Skin of body (tissue), 2 donors: ENCODE data around the gene DMGDH. TPM values are rescaled to one million over a fixed set of nuclear protein-coding genes. Genes with fewer than 3 reads are reported as not detected.
A peak's percentile ranks its signal among the peaks of the same experiment; 100 is the strongest.

Experiments used
- DNase-seq: peaks from one replicate; lab custom pipeline; 2025; lab: John Stamatoyannopoulos, UW
- total RNA-seq: library from RNA; depleted of rRNA; stranded (reverse); fragments of >200 nt; gene quantifications from one replicate; pipeline ENCODE4 v1.2.3, GENCODE V29; 2014

The DMGDH gene
- total RNA-seq, 1 donor from 2014 or later, result 3.3 TPM

GRCh38 chr5:78974601-78975000 is 94.9 kb downstream of the DMGDH start:
- no peak for DNase-seq

DNA sequence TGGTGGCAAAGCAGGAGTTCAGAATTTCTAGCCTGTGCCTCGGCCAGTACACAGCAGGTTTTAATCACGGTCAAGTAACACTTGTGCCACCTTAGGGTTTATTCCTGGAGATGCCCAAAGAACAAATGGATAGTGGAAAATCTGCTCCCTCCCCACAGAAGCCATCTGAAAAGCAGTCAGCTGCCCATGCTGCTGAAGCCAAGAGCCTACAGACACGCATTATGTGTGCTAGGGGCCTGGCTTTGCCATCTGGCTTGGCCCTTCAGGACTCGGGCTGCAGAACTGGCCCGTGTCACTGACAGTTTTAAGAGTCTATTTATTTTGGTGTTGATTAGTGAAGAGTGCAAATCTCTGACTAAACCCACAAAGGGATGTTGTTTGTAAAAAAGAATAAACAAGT is 95.5 kb downstream of the DMGDH start:
- no peak for DNase-seq

- DNase-seq, result peak; percentile 96
Measured at GRCh38 chr5:78972654-78973428, 96.6 kb downstream of the DMGDH start.

GRCh38 chr5:78971998-78972397 is 97.5 kb downstream of the DMGDH start:
- DNase-seq, result no peak

- DNase-seq, result no peak
Measured at GRCh38 chr5:78968781-78969180, 100.7 kb downstream of the DMGDH start.

GRCh38 chr5:78964889-78965288 is 104.6 kb downstream of the DMGDH start:
- peak; percentile 63 for DNase-seq

GRCh38 chr5:78961743-78962142 is 107.7 kb downstream of the DMGDH start:
- no peak for DNase-seq

- DNase-seq, result no peak
Measured at GRCh38 chr5:78959767-78960166, 109.7 kb downstream of the DMGDH start.

DNA sequence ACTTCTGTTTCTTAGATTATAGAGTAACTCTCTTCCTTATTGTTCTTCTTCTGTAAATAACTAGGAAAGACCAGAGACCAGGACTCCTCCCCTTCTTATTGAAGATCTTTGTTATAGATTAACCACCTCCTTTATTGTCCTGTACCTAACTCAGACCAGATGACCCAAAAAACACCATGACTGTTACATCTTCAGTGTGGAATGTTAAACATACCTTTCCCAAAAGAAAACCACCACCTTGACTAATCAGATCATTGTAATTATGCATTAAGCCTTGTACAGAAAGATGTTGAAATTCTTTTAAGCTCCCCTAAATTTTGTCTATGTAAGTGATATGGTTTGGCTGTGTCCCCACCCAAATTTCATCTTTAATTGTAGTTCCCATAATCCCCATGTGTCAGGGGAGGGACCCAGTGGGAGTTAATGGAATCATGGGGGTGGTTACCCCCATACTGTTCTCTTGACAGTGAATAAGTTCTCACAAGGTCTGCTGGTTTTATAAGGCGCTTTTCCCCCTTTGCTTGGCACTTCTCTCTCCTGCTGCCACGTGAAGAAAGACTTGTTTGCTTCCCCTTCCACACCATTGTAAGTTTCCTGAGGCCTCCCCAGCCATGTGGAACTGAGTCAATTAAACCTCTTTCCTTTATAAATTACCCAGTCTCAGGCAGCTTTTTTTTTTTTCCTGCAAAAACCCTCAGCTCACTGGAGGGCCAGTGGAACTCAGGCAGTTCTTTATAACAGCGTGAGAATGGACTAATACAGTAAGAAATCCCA is 110.6 kb downstream of the DMGDH start:
- no peak for DNase-seq

DNA sequence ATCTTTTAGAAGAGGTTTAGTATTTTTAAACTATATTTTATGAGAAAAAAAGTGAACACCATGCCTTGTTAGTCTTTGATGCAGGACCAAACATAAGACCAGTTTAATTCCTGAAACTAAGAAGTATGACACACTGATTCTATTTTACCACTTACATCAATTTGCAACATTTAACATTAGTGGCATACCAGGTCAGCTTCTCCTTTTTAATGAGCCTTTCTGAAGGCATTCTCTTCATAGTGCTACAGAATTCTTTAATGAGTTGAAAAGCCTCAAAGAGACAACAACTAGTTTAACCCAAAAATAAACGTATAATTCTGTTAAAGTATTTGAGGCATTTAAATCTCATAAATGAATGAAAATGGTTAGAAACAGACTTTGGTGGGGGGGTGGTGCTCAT is 112.6 kb downstream of the DMGDH start:
- no peak for DNase-seq

DNA sequence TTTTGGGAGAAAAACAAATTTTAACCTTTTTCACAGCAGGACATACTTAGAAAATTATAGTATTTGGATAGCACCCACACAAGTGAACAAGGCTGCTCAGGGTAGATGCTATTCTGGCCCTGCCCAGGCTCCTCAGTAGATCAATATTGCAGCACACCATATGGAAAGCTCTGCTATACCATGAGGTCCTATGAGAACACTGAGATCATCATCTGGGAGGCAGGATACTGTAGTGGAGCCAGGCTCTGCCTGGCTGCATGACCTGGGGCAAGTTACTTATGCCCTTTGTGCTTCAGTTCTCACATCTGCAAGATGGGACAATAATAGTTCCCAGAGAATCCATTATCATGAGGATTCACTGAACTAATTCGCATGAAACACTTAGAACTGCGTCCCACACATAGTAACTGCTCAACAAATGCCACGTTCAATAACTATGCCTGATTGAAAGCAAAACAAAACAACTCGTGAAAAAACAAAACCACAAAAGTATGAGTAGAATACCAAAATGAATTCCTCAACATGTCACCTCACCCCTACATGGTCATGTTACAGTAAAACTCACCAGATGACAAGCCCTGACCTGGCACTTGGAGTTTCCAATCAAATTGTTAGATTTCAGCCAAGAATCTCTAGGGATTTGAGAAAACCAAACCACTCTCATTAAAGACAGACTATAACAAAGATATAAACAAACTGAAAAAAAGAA is 116.2 kb downstream of the DMGDH start:
- DNase-seq, result no peak

Other genes starting within 250 kb of the DMGDH start
- 10.9 TPM for gene ARSB, start 84.4 kb downstream of the DMGDH start, total RNA-seq
- 3.0 TPM for gene BHMT2, start 93 bp upstream of the DMGDH start, total RNA-seq
- 0.39 TPM for gene BHMT, start 42.1 kb upstream of the DMGDH start, total RNA-seq
- gene JMY, start 166.5 kb upstream of the DMGDH start, total RNA-seq, result 25.7 TPM